Thymus (tissue), 11 donors: Measurements from ENCODE around the gene PAAF1. TPM values are rescaled to one million over a fixed set of nuclear protein-coding genes. Genes with fewer than 3 reads are reported as not detected.

Source experiments
- DNase-seq, 9 donors: peaks; one replicate each; pipeline ENCODE4 v3.0.0-alpha.2; 2013; ENCODE audit warnings: low spot score in 9 of 9, low read depth in 6 of 9, missing footprints in 1 of 9
- H3K27ac ChIP-seq, 2 donors: one replicate each; pipeline ENCODE4 v1.5.1; 2013; ENCODE audit warnings: control low read depth in 1 of 2, low read depth in 1 of 2, low read length in 1 of 2, mild to moderate bottlenecking in 1 of 2, moderate library complexity in 1 of 2
- H3K27me3 ChIP-seq, 2 donors: one replicate each; pipeline ENCODE4 v1.5.1; 2013; ENCODE audit warnings: low read length in 1 of 2; ENCODE audit not compliant: control insufficient read depth in 2 of 2, insufficient read depth in 1 of 2
- H3K36me3 ChIP-seq, 2 donors: one replicate each; pipeline ENCODE4 v1.5.1; 2013; ENCODE audit warnings: low read length in 1 of 2, mild to moderate bottlenecking in 1 of 2, moderate library complexity in 1 of 2; ENCODE audit not compliant: control insufficient read depth in 2 of 2, insufficient read depth in 2 of 2
- H3K4me1 ChIP-seq, 2 donors: one replicate each; pipeline ENCODE4 v1.5.1; 2013; ENCODE audit warnings: low read length in 2 of 2; ENCODE audit not compliant: control insufficient read depth in 2 of 2, insufficient read depth in 2 of 2
- H3K4me3 ChIP-seq, 2 donors: one replicate each; pipeline ENCODE4 v1.5.1; 2013; ENCODE audit warnings: low read length in 2 of 2, control low read depth in 1 of 2, mild to moderate bottlenecking in 1 of 2
- H3K9me3 ChIP-seq, 2 donors: one replicate each; pipeline ENCODE4 v1.5.1; 2013; ENCODE audit warnings: low read length in 1 of 2, mild to moderate bottlenecking in 1 of 2; ENCODE audit not compliant: control insufficient read depth in 2 of 2, insufficient read depth in 1 of 2
- WGBS: extraction: QIAGEN DNeasy Blood & Tissue Kit; methylation state at CpG from one replicate; pipeline ENCODE4 v1.1.7; 2013; 5-methylcytosine and 5-hydroxymethylcytosine counted together
- polyA plus RNA-seq: library from polyadenylated mRNA; stranded (reverse); fragments of 200-250 nt; gene quantifications from one replicate; pipeline ENCODE4 v1.2.3, GENCODE V29; 2013
- total RNA-seq: library from RNA; stranded (reverse); fragments of 120-200 nt; gene quantifications from one replicate; pipeline ENCODE4 v1.2.4, GENCODE V29; 2013
- donor health status: healthy.

The PAAF1 gene
- total and polyA plus RNA-seq, 2 donors = 9.5 to 24.7 TPM

GRCh38 chr11:73944901-73945300, 68.1 kb downstream of the PAAF1 start:
- no peaks in the 10 kb centered on the region for H3K4me1 ChIP-seq
- H3K4me3 ChIP-seq = no peak overlapping the region
- DNase-seq = no peak
- no peaks in the 10 kb centered on the region for H3K27me3 ChIP-seq
- WGBS = 86% methylated on average over 10 of the region's 10 CpGs
- H3K9me3 ChIP-seq = peaks cover 0 to 3% of the 10 kb centered on the region in 2 donors
- no peak overlapping the region for H3K27ac ChIP-seq
- H3K36me3 ChIP-seq = no peaks in the 10 kb centered on the region

- no peaks in the 10 kb centered on the region for H3K27me3 ChIP-seq
- H3K4me1 ChIP-seq = no peaks in the 10 kb centered on the region
- H3K36me3 ChIP-seq = no peaks in the 10 kb centered on the region
- no peak overlapping the region for H3K27ac ChIP-seq
- peaks cover 0 to 3% of the 10 kb centered on the region in 2 donors for H3K9me3 ChIP-seq
- no peak overlapping the region for H3K4me3 ChIP-seq
- 95% methylated on average over 4 of the region's 4 CpGs for WGBS
- no peak for DNase-seq
Observed at GRCh38 chr11:73945396-73945795, 68.6 kb downstream of the PAAF1 start.

GRCh38 chr11:73946798-73947458, 70.1 kb downstream of the PAAF1 start:
- DNase-seq = no peak
- Histone ChIP-seq H3K27ac (no peak overlapping the region), H3K4me1 (no peaks in the 10 kb centered on the region), H3K36me3 (no peaks in the 10 kb centered on the region), H3K4me3 (no peak overlapping the region), H3K9me3 (no peaks in the 10 kb centered on the region), H3K27me3 (no peaks in the 10 kb centered on the region)
- WGBS = 77% methylated on average over 13 of the region's 13 CpGs

GRCh38 chr11:73949246-73949645, 72.4 kb downstream of the PAAF1 start:
- Histone ChIP-seq H3K27me3 (no peaks in the 10 kb centered on the region), H3K36me3 (no peaks in the 10 kb centered on the region), H3K9me3 (no peaks in the 10 kb centered on the region), H3K4me3 (no peak overlapping the region), H3K4me1 (no peaks in the 10 kb centered on the region), H3K27ac (no peak overlapping the region)
- no peak for DNase-seq
- 67% methylated on average over 4 of the region's 4 CpGs for WGBS

DNA sequence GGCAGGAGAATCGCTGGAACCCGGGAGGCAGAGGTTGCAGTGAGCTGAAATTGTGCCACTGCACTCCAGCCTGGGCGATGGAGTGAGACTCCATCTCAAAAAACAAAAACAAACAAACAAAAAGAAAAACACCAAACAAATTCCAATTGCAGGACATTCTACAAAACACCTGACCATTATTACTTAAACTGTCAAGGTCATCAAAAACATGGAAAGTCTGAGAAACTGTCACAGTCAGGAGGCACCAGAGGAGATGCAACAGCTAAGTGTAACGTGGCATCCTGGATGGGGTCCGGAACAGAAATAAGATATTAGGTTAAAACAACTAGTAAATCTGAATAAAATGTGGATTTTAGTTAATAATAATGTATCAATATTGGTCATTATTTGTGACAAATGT, 73.1 kb downstream of the PAAF1 start:
- no peaks in the 10 kb centered on the region for H3K9me3 ChIP-seq
- 97% methylated on average over 5 of the region's 5 CpGs for WGBS
- no peak for DNase-seq
- H3K27ac ChIP-seq = no peak overlapping the region
- no peaks in the 10 kb centered on the region for H3K27me3 ChIP-seq
- H3K36me3 ChIP-seq = no peaks in the 10 kb centered on the region
- H3K4me3 ChIP-seq = no peak overlapping the region
- H3K4me1 ChIP-seq = no peaks in the 10 kb centered on the region

DNA sequence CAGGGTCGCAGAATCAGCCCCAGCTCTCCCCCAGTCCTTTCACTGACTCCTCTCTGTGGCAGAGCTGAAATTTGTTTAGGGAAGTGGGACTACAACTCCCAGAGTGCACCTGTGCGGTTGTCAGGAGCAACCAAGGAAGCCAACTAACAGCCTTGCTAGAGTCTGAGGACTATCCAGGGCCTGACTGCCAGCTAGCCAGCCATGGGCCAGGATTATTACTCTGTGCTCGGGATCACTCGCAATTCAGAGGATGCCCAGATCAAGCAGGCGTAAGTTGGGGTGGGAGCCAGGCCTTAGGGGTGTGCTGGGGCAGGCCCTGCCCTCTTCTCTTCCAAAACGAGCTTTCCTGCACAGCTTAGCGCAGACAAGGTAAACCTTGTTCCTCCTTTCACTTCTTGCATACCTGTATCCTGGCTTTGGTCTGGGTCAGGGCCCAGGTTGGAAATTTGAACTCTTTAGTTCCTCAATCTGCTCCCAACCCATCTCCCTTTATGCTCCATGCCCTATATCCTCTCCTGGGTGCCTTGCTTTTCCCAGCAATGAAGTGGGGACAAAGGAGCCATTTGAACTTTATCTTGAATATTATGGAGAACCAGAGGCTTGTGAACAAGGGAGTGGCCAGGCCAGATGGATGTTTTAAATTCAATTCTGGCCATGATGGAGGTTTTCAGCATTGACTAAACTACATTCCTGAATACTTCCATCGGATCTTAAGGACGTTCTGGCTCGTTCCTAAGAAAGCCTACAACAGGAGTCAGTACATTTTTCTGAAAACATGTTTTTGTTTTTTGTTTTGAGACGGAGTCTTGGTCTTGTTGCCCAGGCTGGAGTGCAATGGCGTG, 74.3 kb downstream of the PAAF1 start, which contains the start of gene DNAJB13:
Gene DNAJB13, plus strand, starts transcription at position 158 of the 842 bp plus-strand sequence. Its CDS starts 44 bp downstream, at position 202.
- Histone ChIP-seq H3K27ac (no peak within 1 kb of the TSS), H3K4me3 (no peak within 1 kb of the TSS), H3K36me3 (no peaks in the 10 kb centered on the region), H3K9me3 (no peaks in the 10 kb centered on the region), H3K27me3 (no peaks in the 10 kb centered on the region), H3K4me1 (no peaks in the 10 kb centered on the region)
- DNase-seq = peak in 2 of 9 donors; percentile 55 to 64
- WGBS = 96% methylated on average over 12 of the region's 12 CpGs

GRCh38 chr11:73951797-73952196, 75.0 kb downstream of the PAAF1 start:
- Histone ChIP-seq H3K36me3 (no peaks in the 10 kb centered on the region), H3K27ac (no peak overlapping the region), H3K4me1 (no peaks in the 10 kb centered on the region), H3K9me3 (no peaks in the 10 kb centered on the region), H3K27me3 (peaks cover 0 to under 1% of the 10 kb centered on the region in 2 donors), H3K4me3 (no peak overlapping the region)
- 96% methylated on average over 7 of the region's 7 CpGs for WGBS
- no peak for DNase-seq

GRCh38 chr11:73956876-73957653, 80.3 kb downstream of the PAAF1 start:
- no peak for DNase-seq
- Histone ChIP-seq H3K27me3 (peaks cover 0 to 10% of the 10 kb centered on the region in 2 donors), H3K36me3 (no peaks in the 10 kb centered on the region), H3K4me3 (no peak overlapping the region), H3K4me1 (no peaks in the 10 kb centered on the region), H3K9me3 (no peaks in the 10 kb centered on the region), H3K27ac (no peak overlapping the region)
- 50% methylated on average over 29 of the region's 29 CpGs for WGBS
